SH-SY5Y (cell line): Measurements from ENCODE around the gene B3GAT3.

ENCODE experiments used
- GATA2 ChIP-seq: IDR thresholded peaks from 2 replicates; pipeline ENCODE4 v1.6.1; 2011; ENCODE audit warnings: mild to moderate bottlenecking, low read depth, low read length
- GATA3 ChIP-seq: IDR thresholded peaks from 2 replicates; pipeline ENCODE4 v1.6.1; 2011; ENCODE audit warnings: low read depth, mild to moderate bottlenecking, low read length, moderate library complexity

The B3GAT3 gene

DNA sequence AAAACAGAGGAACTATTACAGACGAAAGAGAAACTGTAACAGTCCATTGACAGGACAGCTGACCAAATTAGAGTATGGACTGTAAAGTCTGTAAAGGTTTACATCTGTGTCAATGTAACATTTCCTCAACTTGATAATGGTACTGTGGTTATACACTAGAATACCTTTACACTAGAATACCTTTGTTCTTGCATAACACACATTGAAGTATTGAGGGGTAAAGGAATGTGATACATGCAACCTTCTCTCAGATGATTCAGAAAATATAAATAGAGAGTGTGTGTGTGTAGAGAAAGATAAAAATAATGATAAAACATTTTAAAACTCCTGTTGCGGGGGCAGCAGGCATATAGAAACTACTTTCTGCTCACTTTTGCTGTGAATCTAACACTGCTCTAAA, 42.5 kb downstream of the B3GAT3 start:
- no peak for TF ChIP-seq GATA3
- no peak for TF ChIP-seq GATA2

DNA sequence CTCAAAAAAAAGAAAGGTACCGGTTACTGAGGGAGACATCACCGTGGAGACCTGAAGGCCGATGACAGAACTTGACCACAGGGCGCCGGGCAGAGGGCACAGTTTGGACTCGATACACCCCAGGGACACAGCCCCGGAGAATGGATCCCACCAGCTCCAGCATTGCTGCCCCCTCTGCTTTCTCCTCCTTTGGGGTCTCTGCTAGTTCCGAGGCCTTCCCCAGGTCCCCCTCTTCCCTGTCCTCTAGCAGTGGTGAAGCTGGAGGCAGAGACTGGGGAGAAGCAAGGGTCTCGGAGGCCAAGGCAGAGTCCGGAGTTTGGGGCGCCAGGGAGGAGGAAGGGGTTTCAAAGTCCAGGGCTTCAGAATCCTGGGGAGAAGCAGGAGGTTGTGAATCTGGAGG, 43.2 kb downstream of the B3GAT3 start:
- TF ChIP-seq GATA2 (no peak), GATA3 (no peak)

DNA sequence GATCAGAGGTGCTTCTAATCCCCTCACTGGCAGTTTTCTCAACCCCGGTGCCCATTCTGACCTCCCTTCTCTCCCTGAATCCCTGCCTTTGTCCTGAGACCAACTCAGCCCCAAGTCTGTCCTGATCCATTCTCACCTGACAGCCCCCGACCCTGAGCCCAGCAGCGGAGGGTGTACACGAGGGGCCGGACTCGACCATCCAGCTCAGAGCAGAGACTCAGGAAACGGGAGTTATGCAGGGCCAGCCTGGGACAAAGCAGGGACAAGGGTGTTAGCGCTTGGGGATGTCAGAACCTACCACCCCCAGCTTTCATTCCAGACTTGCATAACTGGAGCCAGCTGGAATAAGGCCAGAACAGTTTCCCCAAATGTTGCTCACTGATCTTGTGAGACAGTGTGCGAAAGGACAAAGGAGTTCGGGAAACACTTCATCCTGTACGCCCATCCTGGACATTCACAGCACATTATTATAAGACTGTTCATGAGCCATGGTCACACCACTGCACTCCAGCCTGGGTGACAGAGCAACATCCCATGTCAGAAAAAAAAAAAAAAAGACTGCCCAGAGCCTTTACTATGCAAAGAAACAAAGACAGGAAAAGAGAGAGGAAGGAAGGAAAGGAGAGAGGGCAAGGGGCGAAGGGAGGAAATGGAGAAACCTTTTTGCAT, 44.6 kb downstream of the B3GAT3 start:
- TF ChIP-seq GATA3: no peak

DNA sequence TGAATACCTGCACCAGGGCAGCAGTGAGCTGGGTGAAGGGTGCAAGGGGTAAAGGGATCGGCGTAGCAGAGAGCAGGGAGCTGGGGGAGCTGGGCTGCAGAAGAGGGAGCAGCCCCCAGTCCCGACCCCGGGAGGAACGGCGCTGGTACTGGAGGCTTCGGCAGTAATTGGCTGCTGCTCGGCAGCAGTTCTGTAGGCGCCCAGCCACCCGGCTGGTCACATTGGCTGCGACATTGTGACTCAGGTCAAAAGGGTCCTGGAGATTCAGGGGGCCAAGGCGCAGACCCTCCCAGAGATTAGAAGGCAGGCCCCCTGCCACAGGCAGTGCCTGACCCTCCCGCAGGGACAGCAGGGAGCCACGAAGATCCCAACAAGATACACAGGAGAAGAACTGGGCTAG, 45.9 kb downstream of the B3GAT3 start:
- no peak for TF ChIP-seq GATA2
- TF ChIP-seq GATA3: no peak

DNA sequence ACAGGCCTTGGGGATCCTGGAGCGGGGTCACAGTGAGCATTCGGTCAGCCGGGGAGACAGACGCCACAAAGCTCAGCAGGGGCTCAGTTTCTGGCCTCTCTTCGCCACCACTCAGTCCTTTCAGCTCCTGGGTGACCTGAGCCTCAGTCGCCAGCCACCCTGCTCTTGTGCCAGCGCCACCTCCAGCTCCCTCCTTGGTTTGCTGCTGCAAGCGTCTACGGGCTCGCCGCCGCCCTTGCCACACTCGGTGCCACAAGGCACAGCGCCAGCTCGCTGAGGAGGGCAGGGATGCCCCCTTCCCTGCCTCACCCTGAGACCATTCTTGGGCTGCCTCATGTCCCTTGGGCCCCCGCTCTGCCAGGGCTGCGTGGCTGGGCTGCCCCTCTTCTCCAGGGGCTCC, 46.6 kb downstream of the B3GAT3 start:
- TF ChIP-seq GATA3: no peak
- TF ChIP-seq GATA2: no peak

DNA sequence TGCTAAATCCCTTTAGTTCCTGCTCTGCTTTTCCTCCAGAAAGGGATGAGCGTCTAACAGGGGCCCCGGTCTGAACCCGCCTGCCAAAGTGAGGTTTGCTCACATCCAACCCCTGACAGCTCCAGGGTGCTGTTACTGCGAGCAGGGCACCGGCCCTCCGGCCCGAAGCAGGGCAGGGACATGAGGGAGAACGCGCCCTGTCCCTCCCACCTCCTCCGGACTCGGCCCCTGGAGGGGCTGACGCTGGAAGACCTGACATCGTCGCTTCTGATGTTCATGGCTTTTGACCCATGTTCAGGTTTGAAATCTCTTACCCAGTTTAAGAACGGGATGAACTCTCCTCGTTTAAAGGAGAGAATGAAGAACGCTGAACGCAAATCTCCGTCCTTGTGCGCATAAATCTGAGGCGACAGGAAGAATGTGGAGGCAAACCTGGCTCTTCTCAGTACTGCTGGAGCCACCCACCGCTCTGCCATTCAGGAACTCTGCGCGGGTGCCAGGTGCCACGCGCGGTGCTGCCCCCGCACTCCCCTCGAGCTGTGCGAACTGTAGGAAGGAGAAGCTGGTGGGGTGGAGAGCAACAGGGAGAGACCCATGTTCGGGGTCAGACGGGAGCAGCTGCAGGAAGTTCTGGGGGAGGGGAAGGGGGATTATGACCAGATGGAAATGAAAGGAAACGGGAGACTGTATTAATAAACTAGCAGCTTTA, 47.3 kb downstream of the B3GAT3 start:
- TF ChIP-seq GATA3: no peak
- no peak for TF ChIP-seq GATA2

DNA sequence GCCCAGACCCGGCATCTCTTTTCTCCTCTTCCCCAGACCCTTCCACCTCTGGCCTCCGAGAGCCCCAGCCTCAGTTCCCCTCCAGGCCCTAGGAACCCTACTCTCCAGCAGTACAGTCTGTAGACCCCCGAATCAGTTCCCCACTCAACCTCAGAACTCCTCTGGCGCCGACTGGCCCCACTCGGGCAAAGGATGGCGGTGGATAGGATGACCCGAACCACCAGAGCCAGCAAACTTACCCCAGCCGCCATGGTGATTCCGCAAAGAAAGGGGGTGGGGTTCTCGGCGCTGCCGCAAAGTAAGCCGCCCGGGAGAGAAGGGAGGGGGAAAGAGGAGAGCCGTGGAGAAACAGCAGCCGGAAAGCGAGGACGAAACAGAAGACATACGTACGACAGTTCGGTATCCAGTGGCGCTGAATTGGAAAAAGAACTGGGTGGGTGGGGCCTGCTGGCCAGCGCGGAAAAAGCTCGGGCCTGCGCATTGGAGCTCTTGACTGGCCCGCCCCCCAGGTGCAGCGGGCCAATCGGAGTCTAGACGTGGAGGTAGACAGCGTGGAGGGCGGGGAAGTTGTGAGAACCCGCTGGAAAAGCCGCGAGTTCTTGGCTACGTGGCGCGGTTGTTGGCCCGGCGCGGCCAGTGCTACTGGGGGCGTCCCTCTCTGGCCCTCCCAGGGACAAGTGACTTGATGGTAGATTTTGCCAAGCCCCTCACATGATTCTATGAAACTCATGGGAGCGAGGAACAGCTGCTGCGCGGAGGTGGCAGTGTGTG, 48.0 kb downstream of the B3GAT3 start, which contains the start of gene EEF1G:
Gene EEF1G, minus strand, starts transcription at position 300 of the 771 bp plus-strand sequence. Its CDS starts 49 bp downstream, at position 251.
- TF ChIP-seq GATA3: no peak
- no peak for TF ChIP-seq GATA2

DNA sequence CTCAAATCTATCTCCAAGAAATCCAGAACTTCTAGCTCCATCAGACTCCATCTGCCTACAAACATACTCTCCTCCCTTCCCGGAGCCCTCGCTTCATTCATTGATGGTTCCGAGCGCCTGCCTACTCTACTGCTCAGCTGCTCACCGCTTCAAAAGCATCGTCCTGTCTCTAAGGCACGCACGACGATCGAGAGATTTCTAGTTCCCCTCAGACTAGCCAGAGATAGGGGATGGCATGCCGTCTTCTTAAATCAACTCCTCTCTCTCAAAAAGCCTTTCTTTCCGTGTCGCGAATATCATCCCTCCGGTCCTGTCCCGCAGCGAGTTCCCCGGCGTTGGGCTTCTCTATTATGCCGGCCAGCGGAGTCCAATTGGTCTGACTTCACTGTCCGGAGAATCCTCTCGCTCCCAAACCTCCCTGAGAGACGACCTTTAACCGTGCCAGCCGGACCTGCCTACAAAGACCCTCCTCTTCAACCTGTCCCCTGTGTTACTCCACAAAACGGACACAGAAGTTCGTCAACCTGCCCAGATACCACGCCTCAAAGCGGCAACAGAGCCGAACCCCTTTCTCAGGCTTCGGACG, 48.7 kb downstream of the B3GAT3 start:
- TF ChIP-seq GATA3 (no peak), GATA2 (no peak)

DNA sequence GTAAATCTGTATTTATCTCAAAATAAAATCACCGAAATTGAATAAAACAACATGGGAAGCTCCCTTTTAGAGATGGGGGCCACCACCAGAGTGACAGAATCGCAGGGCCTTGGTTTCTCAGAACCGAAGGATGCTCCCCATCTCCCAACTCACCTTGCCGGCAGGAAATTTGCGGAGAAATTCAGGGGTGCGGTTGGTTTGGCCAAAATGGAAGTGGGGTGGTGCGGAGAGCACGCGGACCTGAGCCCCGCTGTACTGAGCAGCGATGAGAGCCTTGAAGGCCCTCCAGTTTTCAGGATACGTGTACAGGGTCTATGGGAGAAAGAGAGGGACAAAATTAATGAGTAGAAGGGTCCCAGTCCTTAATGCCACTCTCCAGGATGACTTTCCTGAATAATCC, 49.4 kb downstream of the B3GAT3 start:
- TF ChIP-seq GATA2 (no peak), GATA3 (no peak)

DNA sequence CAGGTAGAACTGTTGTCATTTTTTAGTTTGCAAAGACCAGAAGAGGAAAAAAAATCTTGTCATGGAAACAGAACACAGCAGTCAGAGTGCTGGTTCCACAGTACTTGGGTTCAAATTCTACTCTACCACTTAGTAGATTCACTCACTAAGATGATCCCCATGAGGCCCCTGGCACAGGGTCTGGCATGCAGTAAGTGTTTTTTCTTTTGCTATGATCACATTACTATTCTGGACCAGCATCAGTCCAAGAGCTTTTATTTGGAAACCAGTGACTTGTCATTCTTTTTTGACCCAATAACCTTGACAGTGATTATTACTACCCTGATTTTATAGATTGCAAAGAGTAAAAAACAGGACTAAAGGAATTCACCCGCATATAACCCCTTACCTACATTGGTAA, 52.2 kb downstream of the B3GAT3 start:
- no peak for TF ChIP-seq GATA3
- TF ChIP-seq GATA2: no peak

DNA sequence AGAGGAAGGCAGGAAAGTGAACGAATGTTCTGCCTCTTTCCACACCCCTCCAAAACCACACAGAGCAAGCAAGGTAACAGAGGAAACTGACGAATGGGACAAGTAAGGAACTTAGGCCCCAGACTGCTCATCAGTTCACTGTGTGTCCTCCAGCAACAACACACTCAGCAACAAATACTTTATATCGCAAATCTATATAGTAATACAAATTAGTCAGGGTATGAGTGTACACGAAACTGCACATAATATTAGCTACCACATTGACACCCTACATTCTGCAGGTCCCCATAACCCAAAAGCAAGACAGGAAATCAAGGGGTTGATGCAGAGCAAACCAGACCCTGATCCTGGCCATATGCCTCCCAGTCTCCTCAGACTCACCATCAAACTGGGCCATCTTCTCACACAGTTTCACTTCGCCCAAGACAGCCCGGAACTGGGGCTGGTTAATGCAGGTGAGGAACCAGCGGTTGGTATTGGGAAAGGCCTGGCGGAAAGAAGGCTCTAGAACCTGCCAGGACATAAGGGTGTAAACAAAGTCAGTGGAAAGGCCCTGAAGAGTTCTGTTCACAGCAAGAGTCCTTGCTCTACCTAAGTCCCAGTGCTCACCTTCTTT, 54.7 kb downstream of the B3GAT3 start:
- TF ChIP-seq GATA2: no peak
- TF ChIP-seq GATA3: no peak

DNA sequence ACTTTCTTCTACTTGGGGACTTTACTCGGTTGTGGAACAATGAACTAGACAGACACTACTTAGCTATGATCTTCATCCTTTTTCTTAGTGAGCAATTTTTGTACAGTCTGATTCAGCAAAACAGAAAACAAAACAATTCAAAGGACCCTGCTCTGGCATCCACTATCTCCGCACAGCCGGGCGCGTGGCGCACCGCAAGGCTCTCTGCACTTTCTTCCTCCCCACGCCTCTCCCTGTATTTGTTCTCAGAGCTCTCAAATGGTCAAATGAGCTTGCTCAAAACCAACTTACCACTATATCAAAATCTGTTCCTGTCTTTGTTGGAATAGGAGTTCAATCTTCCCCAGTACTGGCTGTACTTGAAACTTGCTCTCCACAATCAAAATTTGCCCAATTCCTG, 55.5 kb downstream of the B3GAT3 start:
- TF ChIP-seq GATA3 (no peak), GATA2 (no peak)
